CD4-positive, alpha-beta T cell treated with Interleukin-15 for 4 hours (primary cell): ENCODE measurements around the gene FBXL20.

Source experiments
- DNase-seq: peaks from one replicate; pipeline ENCODE4 v3.0.0-alpha.2; 2020; ENCODE audit warnings: low spot score

Gene FBXL20

DNA sequence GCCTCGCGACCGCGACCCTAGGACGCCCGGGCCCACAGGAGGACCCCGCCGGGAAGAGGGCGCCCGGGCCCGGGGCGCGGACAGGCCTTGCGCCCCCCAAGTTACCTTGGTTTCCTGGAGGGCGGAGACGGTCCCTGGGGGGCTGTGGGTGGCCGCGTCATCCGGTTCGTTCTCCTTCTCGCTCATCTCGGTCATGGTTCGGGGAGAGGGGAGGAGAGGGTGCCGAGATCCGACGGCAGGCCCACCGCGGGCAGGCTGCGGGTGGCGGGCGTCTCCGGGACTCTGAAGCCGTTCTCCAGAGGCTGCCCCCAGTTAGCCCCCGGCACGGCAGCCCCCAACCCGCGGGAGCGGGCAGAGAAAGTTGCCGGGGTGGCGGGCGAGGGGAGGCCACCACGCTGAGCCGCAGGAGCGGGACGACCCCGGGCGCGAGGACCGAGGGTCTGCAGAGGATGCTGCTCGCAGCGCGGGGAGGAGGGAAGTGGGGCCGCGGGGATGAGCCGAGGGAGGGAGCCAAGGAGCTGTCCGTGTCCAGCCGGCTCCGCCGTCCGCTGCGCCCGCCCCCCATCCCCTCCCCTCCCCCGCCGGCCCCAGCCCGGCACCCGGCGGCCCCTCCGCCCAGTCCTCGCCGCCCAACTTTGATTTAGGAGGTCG is 176.0 kb downstream of the FBXL20 start, which contains the start of gene STAC2:
TSS of gene STAC2 (minus strand) at position 638 of the 651 bp plus-strand sequence. CDS start at position 195, 443 bp downstream.
- no peak for DNase-seq

DNA sequence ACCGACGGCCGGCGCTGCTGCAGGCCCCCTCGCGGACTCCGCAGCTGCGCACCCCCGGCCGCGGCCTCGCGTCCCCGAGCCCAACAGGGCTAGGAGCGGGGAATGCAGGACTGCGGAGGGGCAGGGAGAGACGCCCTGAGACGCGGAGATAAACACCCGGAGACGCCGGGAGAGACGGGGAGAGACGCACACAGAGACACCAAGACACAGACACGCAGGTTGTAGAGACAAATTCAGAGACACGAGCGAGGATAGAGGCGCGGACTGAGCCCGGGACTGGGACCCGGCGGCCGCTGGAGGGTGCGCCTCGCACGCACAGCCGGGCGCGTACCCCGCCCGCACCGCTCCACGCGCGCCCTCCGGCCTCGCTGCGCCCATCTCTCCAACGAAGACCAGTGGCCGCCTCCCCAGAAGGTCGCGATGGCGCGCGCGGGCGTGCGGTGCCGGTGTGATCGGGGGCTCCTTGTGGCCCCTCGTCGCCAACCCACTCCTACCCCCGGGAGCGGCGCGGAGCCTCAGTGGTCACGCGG is 176.6 kb downstream of the FBXL20 start:
- DNase-seq, result no peak

DNA sequence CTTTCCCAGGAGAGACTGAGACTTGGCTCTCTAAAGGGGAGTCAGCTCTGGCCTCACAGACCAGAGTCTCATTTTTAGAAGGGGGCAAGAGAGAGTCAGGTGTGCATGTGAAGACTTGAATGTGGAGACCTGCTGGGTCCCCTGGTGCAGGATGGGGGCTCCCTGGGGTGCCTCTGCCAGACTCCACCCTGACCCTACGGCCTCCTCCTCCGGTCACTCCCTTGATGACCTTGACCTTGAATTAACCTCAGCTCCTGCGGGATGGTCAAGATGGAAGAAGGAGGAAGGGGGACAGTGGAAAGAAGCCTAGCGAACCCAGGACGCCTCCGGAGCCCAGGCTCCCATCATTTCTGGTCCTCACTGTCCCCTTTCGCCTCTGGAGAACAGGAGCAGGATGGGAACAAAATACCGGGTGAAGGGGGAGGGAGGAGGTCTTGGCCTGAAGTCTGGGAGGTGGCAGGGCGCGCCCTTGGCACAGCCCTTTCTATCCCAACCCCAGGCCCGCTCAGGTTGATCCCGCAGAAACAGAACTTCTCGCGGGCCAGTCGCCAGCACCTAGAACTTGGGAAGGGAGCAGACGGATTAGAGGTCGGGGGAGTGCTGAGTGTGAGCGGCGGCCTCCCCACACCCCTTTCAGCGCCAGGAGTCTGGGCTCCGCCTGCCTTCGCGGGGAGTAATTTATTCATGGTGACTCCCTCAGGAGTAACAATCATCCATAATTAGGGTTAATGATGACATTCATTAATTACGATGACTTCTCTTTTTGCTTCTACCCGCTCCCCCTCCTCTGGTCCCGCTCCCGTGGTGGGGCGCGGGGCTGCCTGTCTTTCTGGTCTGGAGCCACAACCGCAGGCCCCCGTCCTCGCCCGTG is 177.3 kb downstream of the FBXL20 start:
- no peak for DNase-seq

DNA sequence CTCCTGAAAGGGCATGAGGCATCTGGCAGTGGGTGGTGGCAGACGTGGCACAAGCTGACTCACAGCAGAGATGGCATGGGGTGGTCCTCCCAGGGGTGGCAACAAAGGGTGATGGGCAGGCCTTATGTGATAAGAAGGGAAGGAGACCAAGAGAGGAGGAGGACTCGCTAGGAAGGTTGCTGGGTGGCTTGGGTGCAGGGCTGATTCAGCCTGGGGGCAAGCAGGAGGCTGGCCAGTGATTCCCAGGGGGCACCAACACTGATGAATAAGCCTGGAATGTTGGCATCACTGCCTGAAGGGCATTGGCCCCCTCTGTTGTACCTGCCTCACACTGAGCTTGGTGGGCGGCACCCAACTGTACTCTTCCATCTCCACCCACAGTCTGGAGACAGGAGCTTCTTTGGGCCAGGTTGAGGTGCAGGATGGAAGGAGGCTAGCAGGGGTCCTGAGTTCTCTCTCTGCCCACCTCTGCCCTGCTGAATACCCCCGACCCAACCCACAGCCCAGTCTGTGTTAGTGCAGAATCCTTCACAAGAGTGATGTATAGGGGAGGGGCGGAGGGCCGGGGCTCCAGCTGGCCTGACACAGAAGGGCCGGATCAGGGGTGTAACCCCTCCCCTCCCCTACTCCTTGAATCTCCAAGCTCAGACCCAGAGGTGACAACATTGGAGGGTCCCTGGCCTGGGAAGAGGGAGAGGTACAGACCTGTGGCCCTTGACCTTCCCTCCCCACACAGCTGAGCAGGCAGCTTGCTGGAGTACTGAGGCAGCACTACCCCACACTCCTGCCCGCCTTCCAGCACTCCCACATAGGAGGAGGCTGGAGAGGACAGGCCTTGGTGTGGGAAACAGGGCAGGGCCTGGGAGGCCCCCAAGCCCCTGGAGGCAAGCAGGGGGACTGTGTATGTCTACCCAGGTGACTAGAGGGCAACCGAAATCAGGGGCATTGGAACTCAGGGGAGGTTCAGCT is 178.3 kb downstream of the FBXL20 start:
- no peak for DNase-seq

DNA sequence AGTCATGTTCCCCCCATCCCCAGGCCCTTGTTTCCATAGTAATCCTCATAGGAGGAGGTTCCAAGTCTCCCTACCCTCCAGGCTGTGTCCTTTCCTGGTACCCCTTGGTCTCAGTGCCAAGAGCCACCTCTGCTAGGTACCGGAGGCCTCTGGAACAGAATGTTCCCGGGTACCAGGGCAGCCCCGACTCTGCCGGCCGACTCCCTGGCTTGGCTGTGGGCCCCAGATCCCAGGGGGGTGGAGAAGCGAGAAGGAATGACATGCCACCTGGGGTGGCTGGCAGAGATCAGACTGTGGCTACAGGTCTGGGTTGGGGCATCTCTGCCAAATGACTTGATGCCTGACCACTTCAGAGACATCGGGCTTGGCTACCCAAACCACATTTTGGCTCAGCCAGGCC is 179.3 kb downstream of the FBXL20 start:
- DNase-seq, result no peak

DNA sequence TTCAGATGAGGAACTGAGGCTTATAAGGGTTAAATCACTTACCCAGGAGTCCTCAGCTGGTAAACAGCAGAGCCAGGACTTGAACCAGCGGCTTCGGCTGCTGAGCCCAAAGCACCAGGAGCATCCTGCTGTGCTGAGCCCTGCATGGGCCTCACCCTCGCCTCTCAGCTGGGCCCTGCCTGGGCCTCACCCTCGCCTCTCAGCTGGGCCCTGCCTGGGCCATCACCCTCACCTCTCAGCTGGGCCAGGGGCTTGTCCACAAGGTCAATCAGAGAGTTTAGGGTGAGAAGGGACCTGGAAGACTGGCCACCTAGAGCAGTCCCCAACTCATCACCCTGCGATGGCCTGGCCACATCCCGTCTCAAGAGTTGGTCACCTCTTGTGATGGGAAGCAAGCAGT is 179.9 kb downstream of the FBXL20 start:
- no peak for DNase-seq

DNA sequence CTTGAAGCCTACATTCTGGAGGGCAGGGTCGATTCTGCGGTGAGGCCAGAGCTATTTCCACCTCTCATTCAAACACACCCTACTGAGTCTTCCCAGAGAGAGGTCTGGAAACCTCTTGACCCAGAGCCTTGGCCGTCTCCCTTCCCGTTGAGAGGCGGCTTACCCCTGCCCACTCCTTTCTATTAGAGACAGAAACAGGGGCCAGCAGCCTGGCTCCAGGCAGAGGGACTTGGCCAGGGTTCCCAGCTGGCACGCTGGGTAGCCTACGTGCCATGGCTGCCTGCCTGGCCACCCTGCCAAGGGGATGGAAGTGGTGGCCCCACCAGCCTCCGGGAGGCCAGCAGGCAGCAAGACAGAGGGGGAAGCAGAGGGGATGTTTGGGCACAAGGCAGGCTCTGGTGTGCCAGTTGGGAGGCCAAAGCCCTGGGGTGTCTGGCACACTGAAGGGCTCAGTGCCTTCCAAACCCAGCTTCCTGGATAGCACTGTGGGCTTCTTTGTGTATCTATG is 181.7 kb downstream of the FBXL20 start:
- DNase-seq, result no peak

DNA sequence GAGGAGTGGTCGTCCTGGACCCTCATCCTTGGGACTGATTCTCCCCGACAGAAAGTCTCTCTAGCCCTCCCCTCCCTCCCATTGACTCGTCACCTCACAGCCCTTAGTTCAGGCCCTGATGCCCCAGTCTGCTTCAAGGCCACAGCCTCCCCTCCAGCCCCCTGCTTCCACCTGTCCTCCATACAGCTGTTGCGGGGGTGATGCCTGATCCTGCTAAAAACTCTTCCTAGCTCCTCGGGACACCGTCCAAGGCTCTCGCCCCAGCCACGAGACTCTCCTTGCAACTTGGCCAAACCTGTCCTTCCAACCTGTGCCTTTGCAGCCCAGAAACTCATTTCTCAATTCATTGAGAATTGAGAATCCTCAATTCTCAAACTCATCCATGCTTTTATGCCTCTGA is 182.5 kb downstream of the FBXL20 start:
- DNase-seq, result no peak

DNA sequence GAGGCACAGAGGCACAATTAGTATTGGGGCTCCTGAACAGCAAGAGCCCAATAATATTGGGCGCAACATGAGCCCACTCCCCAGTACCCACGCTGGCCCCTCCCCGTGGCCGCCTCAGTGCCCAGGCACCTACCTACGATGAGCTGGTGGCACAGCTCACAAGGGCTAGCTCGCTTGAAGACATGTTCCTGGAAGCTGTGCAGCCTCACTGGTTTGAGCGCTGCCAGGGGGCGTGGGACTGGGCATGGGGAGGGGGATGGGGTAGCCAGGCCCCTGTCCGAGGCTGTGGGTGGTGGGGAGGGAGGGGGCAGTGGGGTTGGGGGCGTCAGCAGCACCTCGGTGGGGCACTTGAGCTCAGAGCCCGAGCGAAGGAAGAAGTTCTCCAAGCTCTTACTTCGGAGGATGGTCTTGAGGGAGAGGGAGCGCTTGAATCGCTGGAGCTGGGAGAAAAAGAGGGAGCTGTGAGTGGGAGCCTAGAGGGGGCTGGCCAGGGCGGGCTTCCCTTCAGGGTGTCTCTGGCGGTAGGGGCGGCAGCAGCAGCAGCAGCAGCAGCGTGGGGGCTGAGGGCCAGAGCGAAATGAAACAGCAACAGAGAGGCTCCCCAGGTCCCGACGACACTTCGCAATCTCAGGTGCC is 183.6 kb downstream of the FBXL20 start:
- no peak for DNase-seq

DNA sequence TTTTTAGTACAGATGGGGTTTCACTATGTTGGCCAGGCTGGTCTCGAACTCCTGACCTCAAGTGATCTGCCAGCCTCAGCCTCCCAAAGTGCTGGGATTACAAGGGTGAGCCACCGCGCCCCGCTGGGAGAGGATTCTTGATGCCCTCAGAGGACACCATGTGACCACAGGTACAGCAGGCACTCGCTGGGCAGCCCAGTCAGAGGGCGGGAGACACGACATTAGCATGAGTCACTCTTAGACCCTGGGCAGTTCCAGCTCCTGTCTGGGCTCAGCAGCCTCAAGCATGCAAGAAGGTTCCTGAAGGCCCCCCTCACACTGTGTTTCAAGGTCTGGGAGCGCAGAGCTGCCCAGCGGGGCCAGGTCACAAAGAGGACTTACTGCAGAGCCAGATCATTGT is 187.6 kb downstream of the FBXL20 start:
- no peak for DNase-seq

DNA sequence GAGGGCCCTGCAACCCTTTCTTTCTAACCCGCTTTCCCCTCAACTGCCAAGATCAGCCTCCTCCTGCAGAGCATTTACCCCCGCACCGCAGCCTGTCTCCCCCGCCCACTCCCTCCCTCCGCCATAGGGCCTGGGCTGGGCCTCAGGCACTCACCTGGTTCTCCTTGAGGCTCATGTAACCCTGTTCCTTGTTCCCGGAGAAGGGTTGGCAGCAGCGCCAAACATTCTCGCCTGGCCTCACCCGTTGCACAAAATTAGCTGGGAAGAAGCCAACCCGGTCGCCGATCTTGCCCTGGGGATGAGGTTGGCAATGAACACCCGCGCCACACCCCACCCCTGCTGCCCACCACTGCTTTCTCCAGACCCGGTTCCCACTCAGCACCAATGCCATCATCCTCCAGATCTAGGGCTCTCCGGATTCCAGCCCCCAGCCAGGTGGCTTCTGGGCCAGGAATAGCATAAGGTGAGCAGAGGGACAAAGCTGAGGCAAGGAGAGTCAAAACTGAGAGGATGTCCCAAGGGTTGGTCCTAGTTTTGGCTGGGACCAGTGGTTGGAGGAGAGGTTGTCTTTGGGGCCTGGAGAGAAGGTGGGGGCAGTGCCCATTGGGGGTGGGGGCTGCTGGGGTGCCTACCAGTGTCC is 188.5 kb downstream of the FBXL20 start:
- DNase-seq, result no peak

DNA sequence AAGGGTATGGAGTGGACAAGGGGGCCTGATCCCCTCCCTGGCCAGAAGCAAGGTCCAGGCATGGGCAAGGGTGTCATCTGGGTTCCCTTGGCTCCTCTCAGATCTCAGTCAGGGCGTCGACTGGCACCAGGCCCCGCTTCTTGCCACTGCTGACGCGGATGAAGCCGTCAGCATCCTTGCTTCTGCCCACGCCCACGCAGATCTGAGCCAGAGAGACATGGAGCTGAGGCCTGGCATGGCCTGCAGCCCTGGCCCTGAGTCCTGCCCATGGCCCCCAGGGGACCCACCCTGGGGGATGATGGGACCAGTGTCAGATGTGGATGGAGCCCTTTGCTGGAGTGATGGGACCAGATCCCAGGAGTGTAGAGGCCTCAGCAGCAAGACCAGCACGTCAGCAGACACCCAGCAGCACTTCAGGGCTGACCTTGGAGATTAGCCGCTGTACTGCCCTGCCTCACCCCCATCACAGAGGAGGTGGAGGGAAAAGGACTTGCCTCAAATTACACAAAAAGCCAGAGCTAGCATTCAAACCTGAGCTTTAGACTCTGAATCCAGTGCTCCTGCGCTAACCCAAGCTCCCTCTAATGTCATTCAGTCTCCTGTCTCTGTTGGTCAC is 189.1 kb downstream of the FBXL20 start:
- no peak for DNase-seq

DNA sequence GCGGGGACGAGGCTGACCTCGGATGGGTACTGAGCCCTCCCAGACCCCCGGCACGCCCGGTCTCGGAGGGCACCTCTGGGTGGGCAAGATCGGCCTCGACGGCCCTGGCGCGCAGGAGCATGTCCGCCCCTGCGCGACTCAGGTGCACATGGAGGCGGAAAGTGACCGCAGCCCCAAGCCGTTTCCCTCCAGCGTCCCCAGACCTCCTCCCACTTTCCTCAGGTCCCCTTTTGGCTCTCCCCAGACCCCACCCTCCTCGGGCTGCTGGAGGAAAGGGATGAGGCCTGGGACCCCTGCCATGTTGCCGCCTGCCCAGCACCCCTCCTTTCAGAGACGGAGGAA is 191.4 kb downstream of the FBXL20 start:
- DNase-seq, result no peak

DNA sequence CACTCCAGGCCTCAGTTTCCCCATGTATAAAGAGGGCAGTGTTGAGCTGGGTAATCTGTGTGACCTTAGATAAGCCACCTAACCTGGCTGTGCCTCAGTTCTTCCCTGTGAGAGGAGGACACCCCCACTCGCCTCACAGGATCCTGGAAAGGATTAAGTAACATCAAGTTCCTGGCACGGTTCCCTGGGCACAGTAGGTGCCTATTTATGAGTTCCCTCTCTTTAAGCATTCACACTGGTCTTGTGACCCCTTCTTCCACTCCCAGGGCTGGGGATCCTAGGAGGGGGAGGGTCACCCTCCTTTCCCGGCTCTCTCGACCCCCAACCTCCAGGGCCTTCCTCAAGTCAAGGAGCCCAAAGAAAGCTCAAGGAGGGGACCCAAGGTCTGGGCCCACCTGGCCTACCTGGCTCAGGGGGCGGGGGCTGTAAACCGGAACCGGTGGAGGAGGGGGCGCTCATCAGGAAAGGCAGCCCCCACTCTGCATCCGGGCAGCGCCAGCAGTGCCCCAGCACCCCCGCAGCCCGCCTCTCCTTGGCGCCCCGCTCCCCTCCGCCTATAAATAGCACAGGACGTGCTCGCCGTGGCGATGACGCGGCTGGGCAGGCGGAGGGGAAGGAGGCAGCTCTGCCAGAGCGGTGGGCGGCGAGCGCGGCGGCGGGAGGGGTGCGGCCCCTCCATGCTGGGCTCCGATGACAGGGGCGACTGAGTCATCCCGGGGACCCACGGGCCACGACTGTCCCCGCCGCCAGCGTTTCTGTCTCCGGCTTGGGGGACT is 191.9 kb downstream of the FBXL20 start:
- peak; percentile 63 for DNase-seq

DNA sequence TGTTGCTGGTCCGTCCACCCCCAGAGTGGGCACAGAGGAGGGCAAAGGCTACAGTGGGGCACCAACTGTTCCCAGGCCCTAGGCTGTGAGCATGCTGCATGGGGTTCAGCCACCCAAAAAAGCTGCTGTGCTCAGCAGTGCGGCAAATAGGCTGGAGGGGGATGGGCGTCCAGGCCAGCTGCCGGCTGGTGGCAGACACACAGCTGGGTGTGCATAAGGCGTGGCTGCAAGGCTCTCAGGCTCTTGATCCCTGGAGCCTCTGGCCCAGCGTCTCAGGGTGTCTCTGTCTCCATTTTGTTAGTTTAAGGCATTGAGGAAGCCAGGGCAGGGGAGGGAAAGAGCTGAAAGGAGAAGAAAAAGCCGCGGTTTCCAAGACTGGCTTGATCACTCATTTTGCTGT is 192.5 kb downstream of the FBXL20 start:
- DNase-seq, result no peak

DNA sequence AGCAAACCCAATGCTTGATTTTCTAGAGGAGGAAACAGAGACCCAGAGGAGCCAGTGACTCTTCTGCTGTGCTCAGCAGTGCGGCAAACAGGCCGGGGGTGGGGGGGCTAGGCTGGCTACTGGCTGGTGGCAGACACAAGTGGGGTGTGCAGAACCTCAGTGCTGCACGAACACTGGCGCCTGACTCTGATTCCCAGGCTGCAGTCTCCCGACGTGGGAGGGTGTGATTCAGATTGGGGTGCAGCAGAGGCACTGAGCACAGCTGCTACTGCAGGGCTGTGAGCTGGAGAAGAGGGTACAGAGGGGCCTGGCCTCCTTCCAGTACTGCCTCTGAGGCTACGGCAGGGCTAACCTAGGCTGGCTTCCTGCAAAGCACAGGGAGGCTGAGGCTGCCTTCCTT is 193.3 kb downstream of the FBXL20 start:
- DNase-seq, result no peak

DNA sequence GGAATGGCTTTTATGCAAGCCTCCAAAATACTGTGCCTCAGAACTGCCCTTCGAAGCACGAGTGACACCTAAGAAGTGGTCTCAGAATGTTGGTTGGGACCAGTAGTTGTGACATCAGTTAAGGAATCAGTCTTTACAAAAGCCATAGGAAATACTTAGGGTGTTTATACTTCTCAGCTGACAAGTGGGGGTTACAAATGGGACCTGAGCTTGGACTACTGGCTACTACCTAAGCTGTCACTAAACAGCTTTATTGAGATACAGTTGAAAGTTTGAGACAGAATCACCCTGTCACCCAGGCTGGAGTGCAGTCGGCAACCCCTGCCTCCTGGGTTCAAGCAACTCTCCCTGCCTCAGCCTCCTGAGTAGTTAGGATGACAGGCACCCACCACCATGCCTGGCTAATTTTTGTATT is 196.3 kb downstream of the FBXL20 start:
- DNase-seq, result no peak

DNA sequence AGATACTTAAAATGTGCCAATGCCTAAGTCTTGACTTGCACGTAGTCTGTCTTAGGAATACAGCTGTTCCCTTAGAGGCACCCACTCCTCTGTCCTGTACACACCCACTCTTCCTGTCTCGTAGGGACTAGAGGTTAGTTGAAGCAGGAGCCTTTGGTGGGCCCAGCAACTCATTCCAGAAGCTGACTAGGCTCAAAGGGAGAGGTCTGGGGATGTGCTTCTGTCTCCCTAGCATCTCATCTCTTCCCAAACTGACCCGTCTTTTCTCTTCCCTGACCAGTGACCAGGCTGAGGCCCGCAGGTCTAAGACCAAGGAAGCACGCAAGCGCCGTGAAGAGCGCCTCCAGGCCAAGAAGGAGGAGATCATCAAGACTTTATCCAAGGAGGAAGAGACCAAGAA is 197.2 kb downstream of the FBXL20 start:
- no peak for DNase-seq
